Lung (tissue), 12 donors: Measurements from ENCODE around the gene ZCCHC10. TPM values are rescaled to one million over a fixed set of nuclear protein-coding genes. Genes with fewer than 3 reads are reported as not detected.

Source experiments
- ATAC-seq: fragments of 200-7000 bp; cut with Tn5 transposase; one replicate; pipeline ENCODE4 v1.9.1; 2020; ENCODE audit warnings: moderate number of reproducible peaks; ENCODE audit not compliant: insufficient read depth, low FRiP score
- DNase-seq, 3 donors: peaks; one replicate each; pipeline ENCODE4 v3.0.0-alpha.2; 2013 to 2017
- H3K27ac ChIP-seq, 2 donors: one replicate each; pipeline ENCODE4 v1.5.1; 2013; ENCODE audit warnings: mild to moderate bottlenecking in 2 of 2, moderate library complexity in 2 of 2, control low read depth in 1 of 2, inconsistent platforms in 1 of 2, low read depth in 1 of 2, low read length in 1 of 2
- H3K27me3 ChIP-seq, 3 donors: one replicate each; pipeline ENCODE4 v1.5.1; 2013; ENCODE audit warnings: low read length in 2 of 3; ENCODE audit not compliant: control insufficient read depth in 3 of 3, insufficient read depth in 3 of 3
- H3K36me3 ChIP-seq, 4 donors: one replicate each; pipeline ENCODE4 v1.5.1; 2013; ENCODE audit warnings: low read length in 4 of 4, mild to moderate bottlenecking in 1 of 4, moderate library complexity in 1 of 4; ENCODE audit not compliant: control insufficient read depth in 4 of 4, insufficient read depth in 4 of 4
- H3K4me1 ChIP-seq, 5 donors: one replicate each; pipeline ENCODE4 v1.5.1; 2013; ENCODE audit warnings: low read length in 5 of 5, mild to moderate bottlenecking in 2 of 5, moderate library complexity in 1 of 5; ENCODE audit not compliant: control insufficient read depth in 5 of 5, insufficient read depth in 5 of 5
- H3K4me3 ChIP-seq: one replicate; pipeline ENCODE4 v1.5.1; 2013; ENCODE audit warnings: mild to moderate bottlenecking, control low read depth, moderate library complexity
- H3K9ac ChIP-seq, 2 donors: one replicate each; pipeline ENCODE4 v1.5.1; 2013; ENCODE audit warnings: low read length in 2 of 2, control low read depth in 1 of 2; ENCODE audit not compliant: insufficient read depth in 1 of 2
- H3K9me3 ChIP-seq, 4 donors: one replicate each; pipeline ENCODE4 v1.5.1; 2013; ENCODE audit warnings: low read length in 3 of 4, mild to moderate bottlenecking in 1 of 4, moderate library complexity in 1 of 4; ENCODE audit not compliant: control insufficient read depth in 4 of 4, insufficient read depth in 3 of 4
- CTCF ChIP-seq: IDR thresholded peaks from 2 replicates; pipeline ENCODE4 v1.5.1; 2012; ENCODE audit warnings: mild to moderate bottlenecking; ENCODE audit errors: control extremely low read depth, extremely low read depth
- WGBS, 2 donors: extraction: QIAGEN DNeasy Blood & Tissue Kit; methylation state at CpG; one replicate each; pipeline ENCODE4 v1.1.7; 2013; 5-methylcytosine and 5-hydroxymethylcytosine counted together
- polyA plus RNA-seq, 2 donors: library from polyadenylated mRNA; stranded (reverse); fragments of 200-250 nt; gene quantifications; one replicate each; pipeline ENCODE4 v1.2.1, GENCODE V29; 2013
- total RNA-seq, 2 donors: library from RNA; depleted of rRNA in 1 of 2; stranded (reverse); fragments of >200 nt in 1 of 2; gene quantifications; one replicate each; pipeline ENCODE4 v1.2.1, GENCODE V29; 2014 to 2021
- donor health status: control.
- donor health status: control.
- donor health status: Bipolar disorder and iron deficiency.
- donor health status: healthy.
- donor health status: DM: yes; HTN: yes; CAD: no.

Gene ZCCHC10
- total and polyA plus RNA-seq, 4 donors = 15.3 to 31.3 (median 24.8) TPM

GRCh38 chr5:133006653-133007052, 19.7 kb downstream of the ZCCHC10 start:
- H3K4me3 ChIP-seq = no peak overlapping the region
- no peaks in the 10 kb centered on the region for H3K4me1 ChIP-seq
- H3K9me3 ChIP-seq = no peaks in the 10 kb centered on the region
- no peak overlapping the region for H3K27ac ChIP-seq
- 73 to 90% methylated on average over 1 of the region's 1 CpG for WGBS, 2 donors
- no peak overlapping the region for H3K9ac ChIP-seq
- DNase-seq (no peak), ATAC-seq (no peak)
- H3K36me3 ChIP-seq = peaks cover 6 to 10% (median 9%) of the 10 kb centered on the region in 4 donors
- H3K27me3 ChIP-seq = no peaks in the 10 kb centered on the region
- no peak for TF ChIP-seq CTCF

GRCh38 chr5:132999246-132999645, 27.1 kb downstream of the ZCCHC10 start:
- 47 to 59% methylated on average over 2 of the region's 2 CpGs for WGBS, 2 donors
- Histone ChIP-seq H3K4me1 (peaks cover 0 to 5% (median 0%) of the 10 kb centered on the region in 5 donors), H3K4me3 (no peak overlapping the region), H3K27me3 (no peaks in the 10 kb centered on the region), H3K27ac (no peak overlapping the region), H3K9ac (no peak overlapping the region), H3K9me3 (no peaks in the 10 kb centered on the region), H3K36me3 (peaks cover 0 to 10% (median 5%) of the 10 kb centered on the region in 4 donors)
- no peak for TF ChIP-seq CTCF
- ATAC-seq (no peak), DNase-seq (peak in 1 of 3 donors; percentile 14)

- TF ChIP-seq CTCF = no peak
- WGBS, 2 donors = 83 to 94% methylated on average over 2 of the region's 2 CpGs
- Histone ChIP-seq H3K4me3 (no peak overlapping the region), H3K9me3 (no peaks in the 10 kb centered on the region), H3K4me1 (peaks cover 0 to 5% (median 0%) of the 10 kb centered on the region in 5 donors), H3K27me3 (no peaks in the 10 kb centered on the region), H3K27ac (no peak overlapping the region), H3K9ac (no peak overlapping the region), H3K36me3 (peaks cover 0 to 8% (median 5%) of the 10 kb centered on the region in 4 donors)
- DNase-seq (no peak), ATAC-seq (no peak)
Observed at GRCh38 chr5:132998556-132998955, 27.8 kb downstream of the ZCCHC10 start.

GRCh38 chr5:132996307-132996706, 30.0 kb downstream of the ZCCHC10 start:
- no peak for ATAC-seq
- no peak overlapping the region for H3K4me3 ChIP-seq
- DNase-seq = no peak
- peaks cover 0 to 5% (median 0%) of the 10 kb centered on the region in 5 donors for H3K4me1 ChIP-seq
- TF ChIP-seq CTCF = no peak
- 78 to 81% methylated on average over 1 of the region's 1 CpG for WGBS, 2 donors
- H3K9ac ChIP-seq = no peak overlapping the region
- H3K9me3 ChIP-seq = no peaks in the 10 kb centered on the region
- peaks cover 0 to 4% (median 0%) of the 10 kb centered on the region in 4 donors for H3K36me3 ChIP-seq
- no peak overlapping the region for H3K27ac ChIP-seq
- H3K27me3 ChIP-seq = no peaks in the 10 kb centered on the region
